BLaER1 (cell line): Measurements from ENCODE around the gene MC1R.
A peak's percentile ranks its signal among the peaks of the same experiment; 100 is the strongest.

Source experiments
- H3K27ac ChIP-seq: shearing (Covaris generic); formaldehyde crosslinking; 2 replicates; pipeline ENCODE4 v1.8.1; 2022
- H3K27me3 ChIP-seq: shearing (Covaris generic); formaldehyde crosslinking; 2 replicates; pipeline ENCODE4 v1.8.1; 2022
- H3K36me3 ChIP-seq: shearing (Covaris generic); formaldehyde crosslinking; 2 replicates; pipeline ENCODE4 v1.8.1; 2022
- H3K4me1 ChIP-seq: shearing (Covaris generic); formaldehyde crosslinking; 2 replicates; pipeline ENCODE4 v1.8.1; 2022
- H3K4me2 ChIP-seq: shearing (Covaris generic); formaldehyde crosslinking; 2 replicates; pipeline ENCODE4 v1.8.1; 2022
- H3K4me3 ChIP-seq: shearing (Covaris generic); formaldehyde crosslinking; 2 replicates; pipeline ENCODE4 v1.8.1; 2022
- H3K9ac ChIP-seq: shearing (Covaris generic); formaldehyde crosslinking; 2 replicates; pipeline ENCODE4 v1.8.1; 2022
- H3K9me3 ChIP-seq: shearing (Covaris generic); formaldehyde crosslinking; 2 replicates; pipeline ENCODE4 v1.8.1; 2022
- H4K20me1 ChIP-seq: shearing (Covaris generic); formaldehyde crosslinking; 2 replicates; pipeline ENCODE4 v1.8.1; 2022
- Cebpa-rat ChIP-seq: shearing (Covaris generic); IDR thresholded peaks from 2 replicates; pipeline ENCODE4 v1.8.1; 2022

MC1R gene

DNA sequence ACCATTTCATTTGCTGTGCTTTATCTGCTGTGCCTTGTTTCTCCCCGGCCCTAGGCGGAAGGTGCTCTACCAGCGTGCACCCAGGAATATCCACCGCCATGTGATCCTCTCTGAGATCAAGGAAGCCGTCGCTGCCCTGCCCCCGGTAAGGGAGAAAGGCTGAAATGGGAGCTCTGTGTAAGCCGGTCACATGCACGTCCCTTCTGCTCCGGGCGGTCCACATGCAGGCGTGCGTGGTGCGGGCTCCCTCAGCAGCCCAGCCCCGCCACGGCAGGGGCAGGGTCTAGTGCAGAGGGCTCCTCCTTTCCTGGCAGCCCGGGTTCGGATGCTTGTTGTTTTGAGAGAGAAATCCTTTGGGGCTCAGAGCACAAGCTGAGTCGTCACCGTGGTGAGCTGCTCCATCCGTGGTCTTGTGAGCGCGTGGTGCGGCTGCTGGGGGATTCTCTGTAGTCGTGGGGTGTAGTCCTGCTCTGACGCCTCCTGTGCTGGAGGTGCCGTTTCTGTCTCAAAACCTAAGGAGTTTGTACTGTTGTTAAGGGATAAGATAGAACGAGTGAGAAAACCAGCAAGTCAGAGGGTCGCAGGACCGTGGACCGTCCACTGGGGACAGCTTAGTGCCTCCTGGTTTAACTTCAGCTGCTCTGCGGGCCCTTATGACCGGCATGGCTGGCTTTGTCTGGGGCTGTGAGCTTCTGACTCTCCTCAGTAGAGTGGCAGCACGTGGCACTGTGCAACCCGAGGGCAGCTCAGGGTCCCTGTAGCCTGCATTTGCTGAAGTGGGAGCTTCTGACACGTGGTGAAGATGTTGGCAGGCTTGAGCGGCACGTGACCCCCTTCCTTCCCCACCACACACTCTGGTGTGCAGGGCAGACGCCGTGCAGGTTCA is 12.3 kb upstream of the MC1R start:
- Histone ChIP-seq H3K4me2 (peak overlapping the region; percentile 19; the same call in 1 of the 2 replicates), H3K4me1 (peaks cover 33% of the 10 kb centered on the region), H3K9me3 (peaks cover 18% of the 10 kb centered on the region), H3K36me3 (peaks cover 81% of the 10 kb centered on the region), H3K4me3 (no peak overlapping the region), H3K27ac (no peak overlapping the region), H3K9ac (0 out of 2 replicates have a peak overlapping the region, but pooled peaks have one; percentile 24), H4K20me1 (peaks cover 59% of the 10 kb centered on the region), H3K27me3 (no peaks in the 10 kb centered on the region)
- TF ChIP-seq Cebpa-rat: no peak

DNA sequence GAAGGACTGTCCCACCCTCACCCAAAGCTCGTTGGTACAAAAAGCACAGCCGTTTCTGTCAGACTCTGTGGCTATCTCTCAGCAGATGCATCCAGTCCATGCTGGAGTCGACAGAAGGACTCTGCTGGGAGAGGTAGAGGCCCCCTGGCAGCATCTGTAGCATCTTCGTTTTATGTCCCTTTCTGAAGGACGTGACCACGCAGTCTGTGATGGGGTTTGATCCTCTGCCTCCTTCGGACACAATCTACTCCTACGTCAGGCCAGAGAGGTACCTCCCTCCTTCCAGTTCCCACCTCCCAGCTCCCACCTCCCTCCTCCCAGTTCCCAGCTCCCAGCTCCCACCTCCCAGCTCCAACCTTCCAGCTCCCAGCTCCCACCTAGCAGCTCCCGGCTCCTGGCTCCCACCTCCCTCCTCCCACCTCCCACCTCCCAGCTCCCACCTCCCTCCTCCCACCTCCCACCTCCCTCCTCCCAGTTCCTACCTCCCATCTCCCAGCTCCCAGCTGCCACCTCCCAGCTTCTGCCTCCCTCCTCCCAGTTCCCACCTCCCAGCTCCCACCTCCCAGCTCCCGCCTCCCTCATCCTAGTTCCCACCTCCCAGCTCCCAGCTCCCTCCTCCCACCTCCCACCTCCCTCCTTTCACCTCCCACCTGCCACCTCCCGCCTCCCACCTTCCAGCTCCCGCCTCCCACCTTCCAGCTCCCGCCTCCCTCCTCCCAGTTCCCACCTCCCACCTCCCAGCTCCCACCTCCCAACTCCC is 11.4 kb upstream of the MC1R start:
- H3K4me1 ChIP-seq: peaks cover 37% of the 10 kb centered on the region
- no peak overlapping the region for H3K4me3 ChIP-seq
- peaks cover 89% of the 10 kb centered on the region for H3K36me3 ChIP-seq
- peaks cover 18% of the 10 kb centered on the region for H3K9me3 ChIP-seq
- no peak overlapping the region for H3K4me2 ChIP-seq
- TF ChIP-seq Cebpa-rat: no peak
- H4K20me1 ChIP-seq: peaks cover 60% of the 10 kb centered on the region
- H3K27ac ChIP-seq: no peak overlapping the region
- H3K9ac ChIP-seq: no peak overlapping the region
- H3K27me3 ChIP-seq: no peaks in the 10 kb centered on the region

DNA sequence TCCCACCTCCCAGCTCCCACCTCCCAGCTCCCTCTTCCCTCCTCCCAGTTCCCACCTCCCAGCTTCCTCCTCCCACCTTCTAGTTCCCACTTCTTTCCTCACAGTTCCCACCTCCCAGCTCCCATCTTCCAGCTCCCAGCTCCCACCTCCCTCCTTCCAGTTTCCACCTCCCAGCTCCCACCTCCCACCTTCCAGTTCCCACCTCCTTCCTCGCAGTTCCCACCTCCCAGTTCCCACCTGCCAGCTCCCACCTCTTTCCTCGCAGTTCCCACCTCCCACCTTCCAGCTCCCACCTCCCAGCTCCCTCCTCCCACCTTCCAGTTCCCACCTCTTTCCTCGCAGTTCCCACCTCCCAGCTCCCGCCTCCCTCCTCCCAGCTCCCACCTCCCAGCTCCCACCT is 10.4 kb upstream of the MC1R start:
- peaks cover 53% of the 10 kb centered on the region for H4K20me1 ChIP-seq
- H3K4me1 ChIP-seq: peaks cover 47% of the 10 kb centered on the region
- no peaks in the 10 kb centered on the region for H3K27me3 ChIP-seq
- peaks cover 18% of the 10 kb centered on the region for H3K9me3 ChIP-seq
- H3K4me3 ChIP-seq: no peak overlapping the region
- H3K9ac ChIP-seq: no peak overlapping the region
- H3K27ac ChIP-seq: no peak overlapping the region
- no peak for TF ChIP-seq Cebpa-rat
- H3K4me2 ChIP-seq: no peak overlapping the region
- H3K36me3 ChIP-seq: peaks cover 92% of the 10 kb centered on the region

DNA sequence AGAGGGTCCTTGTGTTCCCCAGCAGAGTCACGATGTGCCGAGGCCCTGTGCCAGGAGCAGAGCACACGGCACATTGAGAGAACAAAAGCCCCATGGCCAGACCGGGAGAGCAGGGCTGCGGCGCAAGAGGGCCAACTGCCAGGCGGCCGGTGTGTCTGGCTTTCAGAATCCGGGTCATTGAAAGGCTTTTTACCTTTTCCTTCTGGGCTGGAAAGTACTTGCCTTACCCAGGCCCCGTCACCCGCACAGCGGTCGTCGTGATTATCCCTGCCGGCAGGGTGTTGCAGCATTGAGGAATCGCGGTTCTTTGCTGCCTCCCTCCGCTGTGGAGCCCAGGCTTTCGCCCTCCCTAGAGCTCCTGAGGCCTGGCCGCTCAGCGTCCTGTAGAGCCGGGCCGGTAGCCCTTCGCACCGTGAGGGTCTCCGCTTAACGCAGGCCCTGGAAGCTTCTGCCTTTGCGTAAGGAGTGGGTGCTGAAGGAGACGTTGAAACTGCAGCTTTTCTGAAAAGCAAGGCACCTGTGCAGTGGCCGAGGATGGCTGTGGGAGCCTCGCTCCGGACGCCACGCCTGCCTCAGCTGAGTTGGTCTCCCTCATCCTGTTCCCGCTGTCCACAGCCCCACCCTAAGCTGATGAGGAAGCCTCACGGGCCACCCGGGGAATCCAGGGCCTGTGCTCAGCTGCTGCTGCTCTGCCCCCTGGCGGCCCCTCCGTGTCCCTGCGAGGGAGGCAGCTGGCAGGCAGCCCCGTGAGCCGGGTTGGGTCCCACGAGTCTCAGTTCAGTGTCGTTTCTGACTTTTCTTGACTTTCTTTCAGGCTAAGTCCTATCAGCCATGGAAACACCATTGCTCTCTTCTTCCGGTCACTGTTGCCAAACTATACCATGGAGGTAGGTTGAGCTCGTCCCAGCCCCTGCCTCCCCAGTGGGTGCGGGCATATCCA is 8.6 kb upstream of the MC1R start:
- H3K27ac ChIP-seq: peak overlapping the region; percentile 51
- H3K9ac ChIP-seq: no peak overlapping the region
- no peaks in the 10 kb centered on the region for H3K27me3 ChIP-seq
- peaks cover 35% of the 10 kb centered on the region for H4K20me1 ChIP-seq
- H3K4me3 ChIP-seq: no peak overlapping the region
- H3K9me3 ChIP-seq: peaks cover 18% of the 10 kb centered on the region
- H3K36me3 ChIP-seq: peaks cover 80% of the 10 kb centered on the region
- H3K4me1 ChIP-seq: peaks cover 50% of the 10 kb centered on the region
- peak overlapping the region; percentile 48 for H3K4me2 ChIP-seq
- TF ChIP-seq Cebpa-rat: no peak

DNA sequence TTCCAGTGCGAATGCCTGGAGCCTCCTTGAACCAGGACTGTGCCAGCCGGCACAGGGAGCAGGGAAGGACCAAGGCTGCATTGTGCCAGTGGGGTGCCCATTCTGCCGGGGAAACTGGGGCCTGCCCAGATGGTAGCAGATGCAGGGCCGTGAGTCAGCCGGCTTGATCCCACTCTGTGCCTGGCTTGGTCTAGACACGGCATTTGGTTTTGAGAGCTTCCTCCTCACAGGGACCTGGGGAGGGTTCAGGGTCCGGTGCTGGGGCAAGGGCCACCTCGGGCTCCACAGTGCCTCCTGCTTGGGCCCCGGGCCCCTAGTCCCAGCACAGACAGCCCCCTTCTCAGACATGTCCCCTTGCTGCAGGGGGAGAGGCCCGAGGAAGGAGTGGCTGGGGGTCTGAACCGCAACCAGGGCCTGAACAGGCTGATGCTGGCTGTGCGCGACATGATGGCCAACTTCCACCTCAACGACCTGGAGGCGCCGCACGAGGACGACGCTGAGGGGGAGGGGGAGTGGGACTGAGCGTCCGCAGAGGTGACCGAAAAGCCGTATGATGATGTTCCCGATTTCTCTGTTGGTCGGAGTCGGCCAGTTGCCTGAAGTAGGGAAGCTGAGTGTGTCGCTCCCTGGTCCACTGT is 7.8 kb upstream of the MC1R start:
- no peak overlapping the region for H3K27ac ChIP-seq

DNA sequence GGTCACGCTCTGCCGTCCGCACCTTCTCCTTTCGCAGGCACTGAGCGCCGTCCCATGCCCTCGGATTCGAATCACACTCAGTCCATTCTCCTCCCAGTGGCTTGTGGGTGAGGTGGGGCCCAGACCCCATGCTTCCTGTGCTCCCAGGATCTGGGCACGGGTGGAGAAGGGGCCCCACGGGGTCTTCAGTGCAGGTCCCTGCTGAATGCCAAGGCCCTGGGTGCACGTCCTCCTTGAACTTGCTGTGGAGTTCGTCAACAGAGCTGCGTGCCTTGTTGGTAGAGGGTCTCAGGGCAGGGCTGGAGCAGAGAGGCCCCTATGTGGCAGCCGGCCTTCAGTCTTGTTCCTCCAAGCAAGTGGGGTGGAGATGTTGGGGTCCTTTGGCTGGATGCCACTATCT is 7.3 kb upstream of the MC1R start:
- TF ChIP-seq Cebpa-rat: no peak
- Histone ChIP-seq H3K4me2 (no peak overlapping the region), H3K4me3 (no peak overlapping the region), H3K4me1 (peaks cover 50% of the 10 kb centered on the region), H3K9ac (no peak overlapping the region), H4K20me1 (peaks cover 22% of the 10 kb centered on the region), H3K27ac (no peak overlapping the region), H3K9me3 (peaks cover 11% of the 10 kb centered on the region), H3K27me3 (no peaks in the 10 kb centered on the region), H3K36me3 (peaks cover 67% of the 10 kb centered on the region)

More for the DNA sequence above, 7.8 kb upstream of the MC1R start:
- no peak overlapping the region for H3K4me2 ChIP-seq
- no peaks in the 10 kb centered on the region for H3K27me3 ChIP-seq
- no peak overlapping the region for H3K4me3 ChIP-seq
- H3K36me3 ChIP-seq: peaks cover 72% of the 10 kb centered on the region
- no peak overlapping the region for H3K9ac ChIP-seq
- peaks cover 50% of the 10 kb centered on the region for H3K4me1 ChIP-seq
- peaks cover 27% of the 10 kb centered on the region for H4K20me1 ChIP-seq
- no peak for TF ChIP-seq Cebpa-rat
- H3K9me3 ChIP-seq: peaks cover 17% of the 10 kb centered on the region

DNA sequence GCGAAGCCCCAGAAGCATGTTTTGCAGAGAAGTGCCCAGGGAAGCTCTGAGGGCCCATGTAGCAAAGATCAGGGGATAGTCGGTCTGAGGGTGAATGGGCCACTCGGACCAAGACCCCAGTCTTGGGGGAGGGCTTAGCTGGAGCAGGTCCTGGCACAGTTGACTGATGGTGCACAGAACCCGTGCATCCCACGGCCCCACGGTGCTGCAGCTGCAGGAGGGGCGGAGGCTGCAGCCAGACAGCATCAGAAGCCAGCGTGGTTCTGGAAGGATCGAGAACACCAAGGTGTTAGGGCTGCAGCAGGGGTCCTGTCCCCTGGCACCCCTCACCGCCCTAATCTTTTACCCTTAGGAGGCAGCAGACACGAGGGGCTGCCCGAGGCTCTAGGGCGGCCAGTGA is 6.5 kb upstream of the MC1R start:
- no peak overlapping the region for H3K27ac ChIP-seq
- no peaks in the 10 kb centered on the region for H3K27me3 ChIP-seq
- H3K4me3 ChIP-seq: no peak overlapping the region
- no peak for TF ChIP-seq Cebpa-rat
- H3K9me3 ChIP-seq: peaks cover 4% of the 10 kb centered on the region; the same call in 1 of the 2 replicates
- peaks cover 55% of the 10 kb centered on the region for H3K4me1 ChIP-seq
- H3K36me3 ChIP-seq: peaks cover 59% of the 10 kb centered on the region
- peaks cover 22% of the 10 kb centered on the region for H4K20me1 ChIP-seq
- H3K4me2 ChIP-seq: no peak overlapping the region
- no peak overlapping the region for H3K9ac ChIP-seq

DNA sequence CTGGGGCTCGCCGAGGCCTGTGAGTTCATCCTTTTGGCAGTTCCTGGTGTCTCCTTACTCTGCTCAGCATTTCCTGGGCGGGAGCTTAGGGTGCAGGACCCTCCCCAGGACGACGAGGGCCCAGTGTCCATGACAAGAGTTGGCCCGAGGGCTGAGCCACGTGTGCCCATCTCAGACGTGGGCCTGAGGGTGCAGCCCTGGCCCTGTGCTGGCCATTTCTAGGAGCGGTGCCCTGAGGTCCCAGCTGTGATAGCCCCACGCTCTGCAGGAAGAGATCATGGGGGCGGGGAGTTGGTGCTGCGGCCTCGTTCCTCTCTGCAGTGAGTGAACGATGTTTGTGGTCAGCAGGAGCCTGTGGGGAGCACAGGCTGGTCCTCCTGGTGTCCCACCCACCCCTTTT is 6.0 kb upstream of the MC1R start:
- Histone ChIP-seq H3K9ac (no peak overlapping the region), H3K4me1 (peaks cover 60% of the 10 kb centered on the region), H3K27ac (no peak overlapping the region), H3K4me3 (no peak overlapping the region), H3K9me3 (peaks cover 4% of the 10 kb centered on the region; the same call in 1 of the 2 replicates), H4K20me1 (peaks cover 22% of the 10 kb centered on the region), H3K4me2 (no peak overlapping the region), H3K36me3 (peaks cover 59% of the 10 kb centered on the region), H3K27me3 (no peaks in the 10 kb centered on the region)
- no peak for TF ChIP-seq Cebpa-rat
